ENCODE measurements around the gene SHLD1.
A peak's percentile ranks its signal among the peaks of the same experiment; 100 is the strongest.

Gene SHLD1

GRCh38 chr20:5835871-5836270, 85.7 kb downstream of the SHLD1 start:
- H3K4me3 ChIP-seq (ENCODE audit: low read length), result no peak overlapping the region
- DNase-seq (ENCODE audit: low read depth, low spot score), result peak; percentile 37

- DNase-seq (ENCODE audit: low read depth, low spot score), result no peak
- no peak overlapping the region for H3K4me3 ChIP-seq (ENCODE audit: low read length)
These were observed 86.4 kb downstream of the SHLD1 start for GRCh38 chr20:5836569-5836968.

- DNase-seq (ENCODE audit: low read depth, low spot score), result no peak
- H3K4me3 ChIP-seq (ENCODE audit: low read length), result no peak overlapping the region
These were observed 90.3 kb downstream of the SHLD1 start for GRCh38 chr20:5840411-5841002.

GRCh38 chr20:5841522-5841921, 91.3 kb downstream of the SHLD1 start:
- no peak for DNase-seq (ENCODE audit: low read depth, low spot score)

GRCh38 chr20:5842465-5842864, 92.3 kb downstream of the SHLD1 start:
- no peak overlapping the region for H3K4me3 ChIP-seq (ENCODE audit: low read length)
- DNase-seq (ENCODE audit: low read depth, low spot score), result no peak

More at GRCh38 chr20:5841522-5841921, 91.3 kb downstream of the SHLD1 start:
- no peak overlapping the region for H3K4me3 ChIP-seq (ENCODE audit: low read length)

- DNase-seq (ENCODE audit: low read depth, low spot score), result no peak
- H3K4me3 ChIP-seq (ENCODE audit: low read length), result no peak overlapping the region
These were observed 92.9 kb downstream of the SHLD1 start for GRCh38 chr20:5843054-5843592.

- no peak overlapping the region for H3K4me3 ChIP-seq (ENCODE audit: low read length)
- DNase-seq (ENCODE audit: low read depth, low spot score), result peak; percentile 45
These were observed 94.0 kb downstream of the SHLD1 start for GRCh38 chr20:5844063-5844681.

GRCh38 chr20:5845681-5846615, 95.7 kb downstream of the SHLD1 start:
- DNase-seq (ENCODE audit: low read depth, low spot score), result no peak
- H3K4me3 ChIP-seq (ENCODE audit: low read length), result no peak overlapping the region

- no peak for DNase-seq (ENCODE audit: low read depth, low spot score)
- H3K4me3 ChIP-seq (ENCODE audit: low read length), result no peak overlapping the region
These were observed 98.7 kb downstream of the SHLD1 start for GRCh38 chr20:5848711-5849505.

- H3K4me3 ChIP-seq (ENCODE audit: low read length), result no peak overlapping the region
- no peak for DNase-seq (ENCODE audit: low read depth, low spot score)
These were observed 105.7 kb downstream of the SHLD1 start for GRCh38 chr20:5855939-5856338.

- no peak overlapping the region for H3K4me3 ChIP-seq (ENCODE audit: low read length)
- no peak for DNase-seq (ENCODE audit: low read depth, low spot score)
These were observed 109.4 kb downstream of the SHLD1 start for GRCh38 chr20:5859608-5860007.

GRCh38 chr20:5862703-5863039, 112.5 kb downstream of the SHLD1 start:
- no peak for DNase-seq (ENCODE audit: low read depth, low spot score)

GRCh38 chr20:5863040-5863833, 113.0 kb downstream of the SHLD1 start:
- DNase-seq (ENCODE audit: low read depth, low spot score), result no peak
- H3K4me3 ChIP-seq (ENCODE audit: low read length), result no peak overlapping the region

More at GRCh38 chr20:5862703-5863039, 112.5 kb downstream of the SHLD1 start:
- H3K4me3 ChIP-seq (ENCODE audit: low read length), result no peak overlapping the region

- no peak for DNase-seq (ENCODE audit: low read depth, low spot score)
- H3K4me3 ChIP-seq (ENCODE audit: low read length), result no peak overlapping the region
These were observed 114.2 kb downstream of the SHLD1 start for GRCh38 chr20:5864428-5864827.

GRCh38 chr20:5864873-5865587, 114.8 kb downstream of the SHLD1 start:
- no peak for DNase-seq (ENCODE audit: low read depth, low spot score)
- no peak overlapping the region for H3K4me3 ChIP-seq (ENCODE audit: low read length)

- no peak overlapping the region for H3K4me3 ChIP-seq (ENCODE audit: low read length)
- no peak for DNase-seq (ENCODE audit: low read depth, low spot score)
These were observed 115.4 kb downstream of the SHLD1 start for GRCh38 chr20:5865604-5866003.

- no peak overlapping the region for H3K4me3 ChIP-seq (ENCODE audit: low read length)
- no peak for DNase-seq (ENCODE audit: low read depth, low spot score)
These were observed 120.4 kb downstream of the SHLD1 start for GRCh38 chr20:5870568-5870981.
